HS-27A (cell line): ENCODE measurements around the gene ZNF490.
"Not testable (repeated sequence)": the region's sequence is repeated elsewhere in the genome, so short reads cannot be mapped to it uniquely, and the experiment has no call there.

Source experiments
- DNase-seq: peaks from one replicate; pipeline ENCODE4 v3.0.0-alpha.2; 2012; ENCODE audit warnings: low read depth, missing footprints

Gene ZNF490

DNA sequence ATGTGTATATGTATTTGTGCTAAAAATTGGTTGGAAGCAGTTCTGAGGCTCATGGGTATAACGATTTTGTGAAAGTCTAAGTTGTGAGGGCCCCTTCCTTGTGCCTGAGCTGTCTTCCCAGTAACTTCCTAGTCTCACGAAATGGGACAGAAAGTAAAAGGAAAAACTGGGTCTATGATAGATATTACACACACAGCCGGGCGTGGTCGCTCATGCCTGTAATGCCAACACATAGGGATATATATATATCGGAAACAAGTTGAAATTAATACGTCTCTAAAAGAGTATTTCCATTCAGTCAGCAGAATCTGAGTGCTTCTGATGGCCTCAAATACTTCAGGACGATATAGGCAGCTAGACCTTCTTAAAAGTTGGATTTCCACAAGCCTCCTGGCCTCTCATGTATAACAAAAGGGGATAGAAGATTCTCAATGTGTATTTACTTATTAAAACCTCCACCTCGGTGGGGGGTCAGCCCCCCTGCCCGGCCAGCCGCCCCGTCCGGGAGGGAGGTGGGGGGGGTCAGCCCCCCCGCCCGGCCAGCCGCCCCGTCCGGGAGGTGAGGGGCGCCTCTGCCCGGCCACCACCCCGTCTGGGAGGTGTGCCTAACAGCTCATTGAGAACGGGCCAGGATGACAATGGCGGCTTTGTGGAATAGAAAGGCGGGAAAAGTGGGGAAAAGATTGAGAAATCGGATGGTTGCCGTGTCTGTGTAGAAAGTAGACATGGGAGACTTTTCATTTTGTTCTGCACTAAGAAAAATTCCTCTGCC lies 10.8 kb upstream of the ZNF490 start:
- not testable (repeated sequence) for DNase-seq

DNA sequence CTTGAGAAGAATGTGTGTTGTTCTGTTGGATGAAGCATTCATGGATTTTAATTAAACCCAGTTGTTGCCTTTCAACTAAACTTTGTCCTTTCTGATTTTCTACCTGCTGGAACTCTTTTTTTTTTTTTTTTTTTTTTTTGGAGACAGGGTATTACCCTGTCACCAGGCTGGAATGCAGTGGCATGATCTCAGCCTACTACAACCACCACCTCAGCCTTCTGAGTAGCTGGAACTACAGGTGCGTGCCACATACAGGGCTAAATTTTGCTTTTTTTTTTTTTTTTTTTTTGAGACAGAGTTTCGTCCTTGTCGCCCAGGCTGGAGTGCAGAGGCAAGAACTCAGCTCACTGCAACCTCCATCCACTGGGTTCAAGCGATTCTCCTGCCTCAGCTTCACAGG lies 7.0 kb upstream of the ZNF490 start:
- DNase-seq = no peak

DNA sequence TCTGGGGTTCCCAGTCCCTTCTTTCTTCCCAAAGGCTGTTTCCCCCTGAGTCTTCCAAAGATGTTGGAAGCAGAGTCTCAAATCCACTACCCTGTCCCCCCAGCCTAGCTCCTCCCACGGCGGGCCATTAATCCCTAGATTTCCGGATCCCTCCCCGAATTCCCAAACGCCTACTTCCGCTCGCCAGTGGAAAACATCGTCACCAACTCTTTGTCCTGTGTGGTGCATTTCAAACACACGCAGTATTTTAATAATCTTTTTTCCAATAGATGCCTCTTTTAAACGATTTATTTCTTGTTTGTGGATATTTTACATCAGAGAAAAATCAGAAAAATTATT lies 717 bp upstream of the ZNF490 start:
- peak; percentile 48 for DNase-seq

- no peak for DNase-seq
Measured at GRCh38 chr19:12607631-12608030, 3.0 kb downstream of the ZNF490 start.

GRCh38 chr19:12606796-12607195 lies 3.8 kb downstream of the ZNF490 start:
- no peak for DNase-seq

DNA sequence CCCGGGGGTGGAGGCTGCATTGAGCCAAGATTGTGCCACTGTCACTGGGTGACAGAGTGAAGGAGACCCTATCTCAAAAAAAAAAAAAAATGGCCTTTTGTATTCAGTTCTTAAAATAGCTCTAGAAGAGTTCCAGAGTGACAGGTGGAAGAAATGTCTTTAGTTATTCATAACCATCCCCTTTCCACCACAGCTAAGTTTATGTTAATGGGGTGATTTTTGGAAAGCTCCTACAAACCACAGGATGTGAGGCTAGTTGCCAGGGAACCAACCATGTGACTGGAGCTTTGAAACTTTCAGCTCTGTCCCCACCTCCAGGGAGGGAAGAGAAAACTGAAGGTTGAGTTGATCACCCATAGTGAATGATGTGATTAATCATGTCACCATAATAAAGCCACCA lies 6.9 kb downstream of the ZNF490 start:
- DNase-seq = no peak

- no peak for DNase-seq
Measured at GRCh38 chr19:12597594-12597993, 13.0 kb downstream of the ZNF490 start.

DNA sequence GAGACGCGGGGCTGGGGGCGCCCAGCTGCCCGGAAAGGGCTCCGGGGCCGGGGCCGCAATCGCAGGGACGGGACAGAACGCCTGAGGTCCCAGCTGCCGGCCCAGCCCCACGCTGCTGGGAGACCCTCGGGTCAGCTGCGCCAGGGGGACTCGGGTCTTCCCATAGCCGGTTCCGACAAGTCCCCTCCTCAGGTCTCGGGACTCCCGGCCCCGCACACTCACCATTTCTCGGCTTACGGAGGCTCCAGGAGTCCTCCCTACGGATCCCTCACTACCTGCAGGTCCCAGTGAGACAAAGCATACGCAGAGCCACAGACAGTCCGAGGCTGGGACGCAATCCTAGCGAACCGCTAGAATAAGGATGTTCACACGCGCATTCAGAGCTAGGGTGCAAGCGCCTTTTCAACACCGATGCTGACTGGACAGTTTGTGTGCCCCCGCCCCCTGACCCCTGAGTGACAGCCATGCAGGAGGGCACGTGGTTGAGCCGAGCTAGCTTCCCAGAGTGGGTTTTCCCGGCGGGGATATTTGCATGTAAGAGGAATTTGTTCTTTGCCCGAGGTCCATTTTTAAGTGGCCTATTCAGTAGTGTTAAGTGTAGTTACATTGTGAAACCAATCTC lies 13.6 kb downstream of the ZNF490 start:
- DNase-seq = no peak

DNA sequence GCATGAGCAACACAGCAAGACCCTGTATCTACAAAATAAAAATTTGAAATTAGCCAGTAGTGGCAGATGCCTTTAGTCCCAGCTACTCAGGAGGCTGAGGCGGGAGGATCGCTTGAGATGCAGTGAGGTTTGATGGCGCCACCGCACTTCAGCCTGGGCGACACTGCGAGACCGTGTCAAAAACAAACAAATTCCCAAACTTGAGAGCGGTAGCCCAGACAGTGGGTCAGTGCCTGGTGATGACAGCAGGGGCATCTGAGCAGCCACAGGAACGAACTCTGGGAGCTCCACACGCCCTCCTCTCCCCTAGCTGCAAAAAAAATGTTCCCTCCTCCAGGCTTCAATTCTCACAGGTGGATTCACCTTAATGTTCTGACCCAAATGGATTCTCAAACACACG lies 14.1 kb downstream of the ZNF490 start:
- no peak for DNase-seq

DNA sequence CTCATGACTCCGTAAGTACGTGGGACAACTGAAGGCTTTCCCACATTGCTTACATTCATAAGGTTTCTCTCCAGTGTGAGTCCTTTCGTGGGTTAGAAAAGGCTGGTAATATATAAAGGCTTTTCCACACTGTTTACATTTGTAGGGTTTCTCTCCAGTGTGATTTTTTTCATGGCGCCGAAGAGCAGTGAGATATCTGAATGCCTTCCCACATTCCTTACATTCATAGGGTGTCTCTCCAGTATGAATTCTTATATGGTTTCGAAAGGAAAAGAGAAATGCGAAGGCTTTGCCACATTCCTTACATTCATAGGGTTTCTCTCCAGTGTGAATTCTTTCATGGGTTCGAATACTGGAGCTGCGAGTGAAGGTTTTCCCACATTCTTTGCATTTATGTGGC lies 29.5 kb downstream of the ZNF490 start:
- no peak for DNase-seq

DNA sequence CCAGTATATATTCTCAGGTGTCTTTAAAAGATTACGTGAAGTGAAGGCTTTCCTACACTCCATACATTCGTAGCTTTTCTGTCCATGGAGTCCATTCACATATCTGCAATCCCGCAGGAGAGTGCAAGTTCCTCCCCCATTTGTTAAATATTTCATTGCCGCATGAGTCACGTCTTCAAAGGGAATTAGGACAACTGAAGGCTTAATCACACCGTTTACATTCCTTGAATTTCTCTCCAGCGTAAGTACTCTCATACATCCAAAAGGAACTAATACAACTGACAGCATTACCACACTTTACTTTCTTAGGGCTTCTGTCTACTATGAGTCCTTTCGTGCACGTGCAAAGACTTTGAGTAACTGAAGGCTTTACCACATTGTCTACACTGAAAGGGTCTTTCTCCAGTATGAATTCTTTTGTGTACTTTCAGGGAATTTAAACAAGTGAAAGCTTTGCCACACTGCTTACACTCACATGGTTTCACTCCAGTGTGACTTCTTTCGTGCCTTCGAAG lies 30.4 kb downstream of the ZNF490 start:
- DNase-seq = peak; percentile 56

- DNase-seq = no peak
Measured at GRCh38 chr19:12578641-12579040, 32.0 kb downstream of the ZNF490 start.

- DNase-seq = no peak
Measured at GRCh38 chr19:12574036-12574435, 36.6 kb downstream of the ZNF490 start.

- DNase-seq = no peak
Measured at GRCh38 chr19:12567951-12568350, 42.7 kb downstream of the ZNF490 start.

DNA sequence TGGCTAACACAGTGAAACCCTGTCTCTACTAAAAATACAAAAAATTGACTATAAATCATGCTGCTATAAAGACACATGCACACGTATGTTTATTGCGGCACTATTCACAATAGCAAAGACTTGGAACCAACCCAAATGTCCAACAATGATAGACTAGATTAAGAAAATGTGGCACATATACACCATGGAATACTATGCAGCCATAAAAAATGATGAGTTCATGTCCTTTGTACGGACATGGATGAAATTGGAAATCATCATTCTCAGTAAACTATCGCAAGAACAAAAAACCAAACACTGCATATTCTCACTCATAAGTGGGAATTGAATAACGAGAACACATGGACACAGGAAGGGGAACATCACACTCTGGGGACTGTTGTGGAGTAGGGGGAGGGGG lies 44.2 kb downstream of the ZNF490 start:
- DNase-seq = not testable (repeated sequence)

DNA sequence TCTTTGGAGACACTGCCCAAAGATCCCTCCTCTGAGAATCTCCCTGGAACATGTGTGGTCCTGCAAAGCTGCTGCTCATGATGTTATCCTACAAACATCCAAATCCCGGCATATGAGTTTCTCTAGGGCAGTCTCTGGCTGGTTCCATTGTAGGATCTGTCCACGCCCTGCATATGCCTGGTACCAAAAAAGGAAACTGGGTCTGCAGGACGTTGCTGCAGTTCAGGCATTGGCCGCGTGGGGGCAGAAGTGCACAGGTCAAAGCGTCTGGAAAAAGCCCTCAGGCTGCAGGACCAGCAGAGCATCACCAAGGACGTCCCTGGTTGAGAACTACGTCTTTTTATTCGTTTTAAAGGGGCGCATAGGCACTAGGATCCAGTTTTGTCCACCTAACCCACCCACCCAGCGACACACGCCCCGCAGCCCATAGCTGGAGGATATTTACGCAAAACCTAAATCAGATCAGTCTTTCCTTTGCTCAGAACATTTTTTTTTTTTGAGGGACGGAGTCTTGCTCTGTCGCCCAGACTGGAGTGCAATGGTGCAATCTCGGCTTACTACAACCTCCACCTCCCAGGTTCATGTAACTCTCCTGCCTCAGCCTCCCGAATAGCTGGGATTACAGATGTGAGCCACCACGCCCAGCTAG lies 46.5 kb downstream of the ZNF490 start:
- DNase-seq = peak; percentile 66

- no peak for DNase-seq
Measured at GRCh38 chr19:12555456-12555930, 55.1 kb downstream of the ZNF490 start.

GRCh38 chr19:12551060-12551832 lies 59.4 kb downstream of the ZNF490 start, which contains the start of gene ZNF564:
ZNF564 (minus strand) TSS chr19:12551482; CDS start chr19:12551332, 150 bp downstream.
- DNase-seq = peak; percentile 94

DNA sequence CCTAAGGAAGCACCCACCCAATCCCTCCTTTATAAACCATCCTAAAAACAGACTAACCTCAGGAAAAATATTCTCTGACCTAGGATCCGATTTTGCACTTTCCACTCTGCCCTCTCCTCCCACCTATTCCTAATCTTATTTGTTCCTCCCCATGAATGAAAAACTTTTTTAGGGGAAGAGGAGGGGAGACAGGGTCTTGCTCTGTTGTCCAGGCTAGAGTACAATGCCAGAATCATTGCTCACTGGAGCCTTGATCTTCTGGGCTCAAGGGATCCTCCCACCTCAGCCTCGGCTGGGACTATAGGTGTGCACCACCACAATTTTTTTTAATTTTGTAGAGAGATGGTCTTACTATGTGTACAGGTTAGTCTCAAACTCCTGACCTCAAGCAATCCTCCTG lies 63.7 kb downstream of the ZNF490 start:
- DNase-seq = no peak

DNA sequence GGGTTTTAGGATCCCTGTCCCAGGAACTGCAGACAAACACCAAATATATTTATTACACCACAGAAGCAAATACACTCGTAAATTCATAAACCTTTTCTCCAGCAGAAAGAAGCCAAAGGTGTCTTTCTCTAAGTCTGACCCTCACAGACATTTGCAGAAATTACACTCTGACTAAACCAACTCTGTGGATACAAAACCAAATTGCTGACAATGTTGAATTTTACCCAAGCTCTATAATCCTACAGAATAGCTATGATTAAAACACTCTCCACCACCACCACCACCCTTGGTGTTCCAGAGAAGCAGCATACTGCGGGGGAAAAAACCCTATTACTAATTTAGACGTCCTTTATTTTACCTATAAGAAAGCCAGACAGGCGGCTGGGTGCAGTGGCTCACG lies 64.5 kb downstream of the ZNF490 start:
- no peak for DNase-seq

DNA sequence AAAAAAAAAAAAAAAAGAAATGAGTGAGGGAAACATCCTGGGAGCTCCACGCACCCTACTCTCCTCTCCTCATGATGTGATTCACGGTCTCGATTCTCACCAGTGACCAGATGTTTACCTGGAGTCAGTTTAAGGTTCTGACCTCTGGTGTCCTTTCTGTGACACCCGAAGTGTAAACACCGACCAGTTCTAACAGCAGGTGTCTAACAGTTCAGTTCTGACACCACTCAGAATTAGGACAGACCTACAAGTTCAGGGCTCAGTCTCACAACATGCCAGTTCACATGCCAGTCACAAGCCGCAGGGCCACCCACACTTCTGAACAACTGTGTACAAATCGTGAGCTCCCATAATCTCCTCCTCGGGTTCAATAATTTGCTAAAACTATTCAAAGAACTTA lies 65.3 kb downstream of the ZNF490 start:
- DNase-seq = no peak

- no peak for DNase-seq
Measured at GRCh38 chr19:12544401-12544876, 66.2 kb downstream of the ZNF490 start.
